Osteocyte (in vitro differentiated cells): ENCODE results near the gene LRP3. TPM values are rescaled to one million over a fixed set of nuclear protein-coding genes. Genes with fewer than 3 reads are reported as not detected.
A peak's percentile ranks its signal among the peaks of the same experiment; 100 is the strongest.

ENCODE experiments used
- DNase-seq: peaks from one replicate; pipeline ENCODE4 v3.0.0; 2021; ENCODE audit warnings: mixed read lengths; ENCODE audit not compliant: unreplicated experiment; ENCODE audit errors: extremely low spot score
- H3K27ac Mint-ChIP-seq: one replicate; pipeline ENCODE4 v1.8.0; 2021; ENCODE audit warnings: mild to moderate bottlenecking, mixed read lengths; ENCODE audit not compliant: unreplicated experiment
- H3K27me3 Mint-ChIP-seq: one replicate; pipeline ENCODE4 v1.8.0; 2021; ENCODE audit warnings: mixed read lengths; ENCODE audit not compliant: unreplicated experiment
- H3K36me3 Mint-ChIP-seq: one replicate; pipeline ENCODE4 v1.8.0; 2021; ENCODE audit warnings: mixed read lengths; ENCODE audit not compliant: unreplicated experiment
- H3K4me1 Mint-ChIP-seq: one replicate; pipeline ENCODE4 v1.8.0; 2021; ENCODE audit warnings: mixed read lengths; ENCODE audit not compliant: unreplicated experiment
- H3K4me3 Mint-ChIP-seq: one replicate; pipeline ENCODE4 v1.8.0; 2021; ENCODE audit warnings: mild to moderate bottlenecking, moderate library complexity, mixed read lengths; ENCODE audit not compliant: unreplicated experiment
- H3K9me3 Mint-ChIP-seq: one replicate; pipeline ENCODE4 v1.8.0; 2021; ENCODE audit warnings: mixed read lengths; ENCODE audit not compliant: unreplicated experiment
- CTCF ChIP-seq: fragments of 200-600 bp; sonication (generic); IDR thresholded peaks from 2 replicates; pipeline ENCODE4 v1.5.0; 2021; ENCODE audit warnings: antibody characterized with exemption, mild to moderate bottlenecking, moderate library complexity
- total RNA-seq: library from RNA; stranded (reverse); gene quantifications from 2 replicates; pipeline ENCODE4 v1.2.1, GENCODE V29; 2021

Gene LRP3
- total RNA-seq, 1 donor from 2014 or later, result 49.8 TPM

GRCh38 chr19:33171916-33172359, 22.2 kb upstream of the LRP3 start:
- Mint-ChIP-seq H3K4me1 (peaks cover 23% of the 10 kb centered on the region), H3K27me3 (no peaks in the 10 kb centered on the region), H3K4me3 (no peak overlapping the region), H3K27ac (peak overlapping the region; percentile 15), H3K36me3 (no peaks in the 10 kb centered on the region), H3K9me3 (peaks cover 3% of the 10 kb centered on the region)
- no peak for TF ChIP-seq CTCF
- no peak for DNase-seq

GRCh38 chr19:33174186-33174585, 19.9 kb upstream of the LRP3 start:
- peaks cover 31% of the 10 kb centered on the region for H3K4me1 Mint-ChIP-seq
- no peak for TF ChIP-seq CTCF
- H3K36me3 Mint-ChIP-seq, result no peaks in the 10 kb centered on the region
- no peak for DNase-seq
- no peaks in the 10 kb centered on the region for H3K9me3 Mint-ChIP-seq
- peaks cover under 1% of the 10 kb centered on the region for H3K27me3 Mint-ChIP-seq
- H3K27ac Mint-ChIP-seq, result no peak overlapping the region
- H3K4me3 Mint-ChIP-seq, result no peak overlapping the region

- Mint-ChIP-seq H3K27me3 (peaks cover 6% of the 10 kb centered on the region), H3K4me1 (peaks cover 31% of the 10 kb centered on the region), H3K27ac (peak overlapping the region; percentile 94), H3K9me3 (no peaks in the 10 kb centered on the region), H3K4me3 (peak overlapping the region; percentile 92), H3K36me3 (no peaks in the 10 kb centered on the region)
- no peak for TF ChIP-seq CTCF
- DNase-seq, result no peak
Observed at GRCh38 chr19:33175156-33175782, 18.9 kb upstream of the LRP3 start.

GRCh38 chr19:33175886-33176669, 18.1 kb upstream of the LRP3 start:
- Mint-ChIP-seq H3K27ac (peak overlapping the region; percentile 94), H3K9me3 (no peaks in the 10 kb centered on the region), H3K4me1 (peaks cover 31% of the 10 kb centered on the region), H3K27me3 (peaks cover 6% of the 10 kb centered on the region), H3K4me3 (peak overlapping the region; percentile 92), H3K36me3 (no peaks in the 10 kb centered on the region)
- DNase-seq, result no peak
- no peak for TF ChIP-seq CTCF

GRCh38 chr19:33176670-33177416, 17.3 kb upstream of the LRP3 start:
- peak overlapping the region; percentile 92 for H3K4me3 Mint-ChIP-seq
- H3K4me1 Mint-ChIP-seq, result peaks cover 30% of the 10 kb centered on the region
- H3K27ac Mint-ChIP-seq, result peak overlapping the region; percentile 94
- H3K9me3 Mint-ChIP-seq, result no peaks in the 10 kb centered on the region
- TF ChIP-seq CTCF, result peak; percentile 36
- peaks cover 6% of the 10 kb centered on the region for H3K27me3 Mint-ChIP-seq
- peak; percentile 99 for DNase-seq
- no peaks in the 10 kb centered on the region for H3K36me3 Mint-ChIP-seq
